Measurements from ENCODE around the gene GPR132. TPM values are rescaled to one million over a fixed set of nuclear protein-coding genes. Genes with fewer than 3 reads are reported as not detected.

GPR132 gene
- total RNA-seq, 1 experiment from 2014 or later = 1.4 TPM

- no peaks in the 10 kb centered on the region for H3K9me3 Mint-ChIP-seq (ENCODE audit: low read depth, unreplicated experiment)
- no TSS peak for BruUV-seq (replicated peaks)
- no peaks in the 10 kb centered on the region for H3K27me3 Mint-ChIP-seq (ENCODE audit: unreplicated experiment)
- H3K36me3 Mint-ChIP-seq (ENCODE audit: insufficient read depth, unreplicated experiment) = peaks cover 39% of the 10 kb centered on the region
- CTCF ChIA-PET = no interaction called here
- DNase-seq = no peak
- peaks cover 37% of the 10 kb centered on the region for H3K4me1 Mint-ChIP-seq (ENCODE audit: low read depth, unreplicated experiment)
- intact Hi-C loops (cut with micrococcal nuclease; ENCODE audit: unreplicated experiment) = loop anchor here (10.0 kb wide), 1 partner anchor 73 kb away; no protein-coding TSS in a partner anchor
- no peak for TF ChIP-seq CTCF (IDR thresholded peaks at IDR 0.05; ENCODE audit: unreplicated experiment)
- no peak overlapping the region for H3K4me3 Mint-ChIP-seq (ENCODE audit: low read depth, unreplicated experiment)
- H3K27ac Mint-ChIP-seq (ENCODE audit: unreplicated experiment) = no peak overlapping the region
These were observed 53.8 kb downstream of the GPR132 start for GRCh38 chr14:105011312-105011990.

- Mint-ChIP-seq H3K27me3 (ENCODE audit: unreplicated experiment) (no peaks in the 10 kb centered on the region), H3K36me3 (ENCODE audit: insufficient read depth, unreplicated experiment) (peaks cover 35% of the 10 kb centered on the region), H3K4me3 (ENCODE audit: low read depth, unreplicated experiment) (no peak overlapping the region), H3K9me3 (ENCODE audit: low read depth, unreplicated experiment) (no peaks in the 10 kb centered on the region), H3K4me1 (ENCODE audit: low read depth, unreplicated experiment) (peaks cover 31% of the 10 kb centered on the region), H3K27ac (ENCODE audit: unreplicated experiment) (no peak overlapping the region)
- intact Hi-C loops (cut with micrococcal nuclease; ENCODE audit: unreplicated experiment) = loop anchor here (10.0 kb wide), 1 partner anchor 74 kb away; no protein-coding TSS in a partner anchor
- CTCF ChIA-PET = no interaction called here
- no peak for TF ChIP-seq CTCF (IDR thresholded peaks at IDR 0.05; ENCODE audit: unreplicated experiment)
- DNase-seq = no peak
- no TSS peak for BruUV-seq (replicated peaks)
These were observed 54.3 kb downstream of the GPR132 start for GRCh38 chr14:105010891-105011291.

- no peak for DNase-seq
- Mint-ChIP-seq H3K36me3 (ENCODE audit: insufficient read depth, unreplicated experiment) (peaks cover 33% of the 10 kb centered on the region), H3K9me3 (ENCODE audit: low read depth, unreplicated experiment) (no peaks in the 10 kb centered on the region), H3K4me3 (ENCODE audit: low read depth, unreplicated experiment) (no peak overlapping the region), H3K27me3 (ENCODE audit: unreplicated experiment) (no peaks in the 10 kb centered on the region), H3K4me1 (ENCODE audit: low read depth, unreplicated experiment) (peaks cover 23% of the 10 kb centered on the region), H3K27ac (ENCODE audit: unreplicated experiment) (no peak overlapping the region)
- CTCF ChIA-PET = no interaction called here
- TF ChIP-seq CTCF (IDR thresholded peaks at IDR 0.05; ENCODE audit: unreplicated experiment) = no peak
- BruUV-seq (replicated peaks) = TSS peak; percentile 5
- intact Hi-C loops (cut with micrococcal nuclease; ENCODE audit: unreplicated experiment) = loop anchor here (10.0 kb wide), 1 partner anchor 75 kb away; no protein-coding TSS in a partner anchor
These were observed 55.1 kb downstream of the GPR132 start for GRCh38 chr14:105010106-105010505.

GRCh38 chr14:105007593-105008264 lies 57.5 kb downstream of the GPR132 start:
- no peaks in the 10 kb centered on the region for H3K27me3 Mint-ChIP-seq (ENCODE audit: unreplicated experiment)
- intact Hi-C loops (cut with micrococcal nuclease; ENCODE audit: unreplicated experiment) = no loop called here
- no TSS peak for BruUV-seq (replicated peaks)
- H3K27ac Mint-ChIP-seq (ENCODE audit: unreplicated experiment) = no peak overlapping the region
- peaks cover under 1% of the 10 kb centered on the region for H3K4me1 Mint-ChIP-seq (ENCODE audit: low read depth, unreplicated experiment)
- peaks cover 33% of the 10 kb centered on the region for H3K36me3 Mint-ChIP-seq (ENCODE audit: insufficient read depth, unreplicated experiment)
- no peak for DNase-seq
- no peak overlapping the region for H3K4me3 Mint-ChIP-seq (ENCODE audit: low read depth, unreplicated experiment)
- CTCF ChIA-PET = no interaction called here
- H3K9me3 Mint-ChIP-seq (ENCODE audit: low read depth, unreplicated experiment) = no peaks in the 10 kb centered on the region
- TF ChIP-seq CTCF (IDR thresholded peaks at IDR 0.05; ENCODE audit: unreplicated experiment) = no peak
